GM12891 (cell line): ENCODE data around the gene ARL4D.

Experiments used
- POLR2A ChIP-seq: IDR thresholded peaks from 2 replicates; pipeline ENCODE4 v1.6.1; 2011; ENCODE audit warnings: low read depth, low read length, control low read depth
- POLR2AphosphoS5 ChIP-seq: IDR thresholded peaks from 2 replicates; pipeline ENCODE4 v1.6.1; 2011; ENCODE audit warnings: low read depth, low read length, control low read depth
- SPI1 ChIP-seq: IDR thresholded peaks from 2 replicates; pipeline ENCODE4 v1.6.1; 2011; ENCODE audit warnings: low read depth, low read length, control low read depth
- TAF1 ChIP-seq: IDR thresholded peaks from 2 replicates; pipeline ENCODE4 v1.6.1; 2011; ENCODE audit warnings: low read depth, low read length, control low read depth

- no peak for TF ChIP-seq POLR2A
- no peak for TF ChIP-seq POLR2AphosphoS5
- TF ChIP-seq TAF1 = no peak
- TF ChIP-seq SPI1 = no peak
These were observed 48.0 kb downstream of the ARL4D start for GRCh38 chr17:43446773-43447172.
